ENCODE measurements around the gene ZFPM1.

GRCh38 chr16:88412766-88413165 is 40.3 kb upstream of the ZFPM1 start:
- TF ChIP-seq CTCF (conservative IDR thresholded peaks at IDR 0.05 in 1 of 2, IDR thresholded peaks at IDR 0.05 in 1 of 2; ENCODE audit: extremely low read depth in 1 of 2, insufficient read depth in 1 of 2, low read depth in 1 of 2, low read length in 2 of 2) (no peak), EZH2 (IDR thresholded peaks at IDR 0.05; ENCODE audit: borderline replicate concordance, low read length) (no peak)
